ENCODE data around the gene SHISA6.

SHISA6 gene

DNA sequence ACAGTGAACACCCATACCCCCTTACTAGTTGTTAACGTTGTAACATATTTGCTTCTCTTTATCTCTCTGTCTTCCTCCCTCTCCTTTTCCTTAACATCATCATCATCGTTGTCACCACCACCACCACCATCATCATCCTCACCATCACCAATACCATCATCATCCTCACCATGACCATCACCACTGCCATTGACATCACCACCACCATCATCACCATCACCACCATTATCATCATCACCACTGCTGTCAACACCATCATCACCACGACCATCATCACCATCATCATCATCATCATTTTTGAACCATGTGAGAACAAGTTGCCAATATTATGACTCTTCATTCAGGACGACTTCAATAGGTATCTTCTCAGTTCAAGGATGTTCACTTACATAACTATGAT lies 35.5 kb downstream of the SHISA6 start:
- Histone ChIP-seq H3K4me3 (no peak overlapping the region), H3K27ac (no peak overlapping the region)
- TF ChIP-seq, protein P1, sequence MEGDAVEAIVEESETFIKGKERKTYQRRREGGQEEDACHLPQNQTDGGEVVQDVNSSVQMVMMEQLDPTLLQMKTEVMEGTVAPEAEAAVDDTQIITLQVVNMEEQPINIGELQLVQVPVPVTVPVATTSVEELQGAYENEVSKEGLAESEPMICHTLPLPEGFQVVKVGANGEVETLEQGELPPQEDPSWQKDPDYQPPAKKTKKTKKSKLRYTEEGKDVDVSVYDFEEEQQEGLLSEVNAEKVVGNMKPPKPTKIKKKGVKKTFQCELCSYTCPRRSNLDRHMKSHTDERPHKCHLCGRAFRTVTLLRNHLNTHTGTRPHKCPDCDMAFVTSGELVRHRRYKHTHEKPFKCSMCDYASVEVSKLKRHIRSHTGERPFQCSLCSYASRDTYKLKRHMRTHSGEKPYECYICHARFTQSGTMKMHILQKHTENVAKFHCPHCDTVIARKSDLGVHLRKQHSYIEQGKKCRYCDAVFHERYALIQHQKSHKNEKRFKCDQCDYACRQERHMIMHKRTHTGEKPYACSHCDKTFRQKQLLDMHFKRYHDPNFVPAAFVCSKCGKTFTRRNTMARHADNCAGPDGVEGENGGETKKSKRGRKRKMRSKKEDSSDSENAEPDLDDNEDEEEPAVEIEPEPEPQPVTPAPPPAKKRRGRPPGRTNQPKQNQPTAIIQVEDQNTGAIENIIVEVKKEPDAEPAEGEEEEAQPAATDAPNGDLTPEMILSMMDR (IDR thresholded peaks at IDR 0.05), result no peak
- DNase-seq (ENCODE audit: low spot score), result peak; percentile 24

DNA sequence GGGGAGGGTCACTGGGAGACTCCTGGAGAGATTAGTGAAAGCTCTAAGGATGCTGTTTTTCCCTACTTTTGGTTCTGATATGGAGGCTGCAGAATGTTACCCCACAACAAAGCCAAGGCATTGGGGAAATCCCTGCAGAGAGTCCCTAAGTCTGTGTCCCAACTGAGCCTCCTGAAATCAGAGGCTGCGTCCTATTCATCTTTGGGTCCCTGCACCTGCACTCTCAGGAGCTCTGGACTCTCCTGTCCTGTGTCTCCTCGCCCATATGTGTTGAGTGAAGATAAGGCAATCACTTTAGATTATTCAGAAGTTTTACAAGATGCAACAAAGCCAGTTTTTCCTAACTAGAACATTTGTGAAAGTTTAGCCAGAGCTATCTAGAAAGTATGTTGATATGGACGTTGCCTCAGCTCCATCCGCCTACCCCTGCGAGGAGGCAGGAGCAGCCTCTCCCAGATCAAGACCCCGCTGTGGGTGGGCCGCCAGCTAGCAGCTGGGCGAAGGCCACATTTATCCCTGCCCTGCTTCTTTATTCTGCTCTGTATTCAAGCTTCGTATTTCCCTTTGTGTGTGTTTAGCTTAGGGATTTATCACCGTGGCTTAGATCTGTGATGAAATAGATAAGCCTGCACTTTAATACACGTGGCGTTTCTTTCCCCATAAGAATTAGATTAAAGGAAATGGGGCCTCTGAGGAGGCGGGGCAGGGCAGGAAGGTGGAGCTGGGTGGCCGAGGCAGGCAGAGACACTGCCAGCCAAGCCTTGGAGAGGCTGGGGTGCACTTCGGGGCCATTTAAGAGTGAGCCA lies 37.4 kb downstream of the SHISA6 start:
- H3K27ac ChIP-seq, result no peak overlapping the region
- peak; percentile 57 for DNase-seq (ENCODE audit: low spot score)
- TF ChIP-seq, protein P1 (IDR thresholded peaks at IDR 0.05), result no peak
- no peak overlapping the region for H3K4me3 ChIP-seq

DNA sequence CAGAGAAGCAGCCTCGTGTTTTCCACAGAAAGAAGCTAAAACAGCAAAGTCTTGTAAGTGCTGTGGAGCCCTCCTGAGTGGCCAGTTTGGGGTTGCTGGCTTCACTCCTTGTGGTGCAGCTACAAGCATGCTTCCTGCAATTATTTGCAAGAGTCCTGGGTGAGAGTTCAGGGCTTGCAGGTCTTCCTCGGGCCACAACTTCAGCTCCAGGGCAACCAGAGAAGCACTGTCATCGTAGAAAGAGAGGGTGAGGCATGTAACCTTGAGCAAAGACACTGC lies 37.9 kb downstream of the SHISA6 start:
- DNase-seq (ENCODE audit: low spot score), result peak; percentile 35
- H3K4me3 ChIP-seq, result no peak overlapping the region
- no peak overlapping the region for H3K27ac ChIP-seq
- TF ChIP-seq, protein P1 (IDR thresholded peaks at IDR 0.05), result no peak

DNA sequence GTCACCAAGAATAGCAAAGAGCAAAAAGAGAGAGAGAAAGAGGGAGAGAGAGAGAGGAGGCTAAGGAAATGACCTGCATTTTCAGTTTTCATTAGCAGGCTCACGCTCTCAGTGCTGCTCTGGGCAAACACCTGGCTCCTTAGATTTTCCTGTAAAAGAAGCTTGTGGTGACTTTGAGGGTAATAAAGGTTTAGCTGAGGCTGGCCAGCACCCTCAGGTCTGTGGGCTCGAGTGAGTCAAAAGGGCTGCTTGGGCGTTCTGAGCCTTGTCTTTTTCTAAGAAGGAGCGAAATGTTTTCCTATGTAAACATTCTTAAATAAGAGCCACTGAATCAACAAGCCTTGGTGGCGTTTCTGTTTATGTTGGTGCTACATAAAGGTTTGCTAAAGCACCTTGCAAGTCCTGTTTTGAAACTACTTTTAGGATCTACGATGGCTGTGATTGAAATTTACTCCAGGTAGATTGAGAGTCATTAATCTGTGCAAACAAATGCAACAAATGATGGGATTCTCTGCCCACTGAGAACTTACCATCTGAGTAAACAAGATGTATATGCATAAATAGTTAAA lies 38.8 kb downstream of the SHISA6 start:
- TF ChIP-seq, protein P1 (IDR thresholded peaks at IDR 0.05), result no peak
- DNase-seq (ENCODE audit: low spot score), result no peak
- Histone ChIP-seq H3K4me3 (no peak overlapping the region), H3K27ac (no peak overlapping the region)

DNA sequence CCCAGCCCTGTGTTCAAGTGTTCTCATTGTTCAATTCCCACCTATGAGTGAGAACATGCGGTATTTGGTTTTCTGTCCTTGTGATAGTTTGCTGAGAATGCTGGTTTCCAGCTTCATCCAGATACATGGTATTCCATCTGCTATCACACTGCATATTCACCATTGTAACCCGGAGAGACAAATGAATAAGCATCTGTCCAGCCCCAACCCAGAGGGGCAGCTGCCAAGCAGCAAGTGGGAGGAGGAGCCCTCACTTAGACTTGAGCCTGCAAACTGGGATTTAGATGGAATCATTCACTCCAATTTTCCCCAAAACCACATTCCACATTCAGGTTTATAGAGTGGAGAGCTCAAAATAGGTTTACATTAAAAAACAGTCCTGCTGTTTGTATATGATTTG lies 41.6 kb downstream of the SHISA6 start:
- Histone ChIP-seq H3K27ac (no peak overlapping the region), H3K4me3 (no peak overlapping the region)
- TF ChIP-seq, protein P1 (IDR thresholded peaks at IDR 0.05), result no peak
- peak; percentile 50 for DNase-seq (ENCODE audit: low spot score)

DNA sequence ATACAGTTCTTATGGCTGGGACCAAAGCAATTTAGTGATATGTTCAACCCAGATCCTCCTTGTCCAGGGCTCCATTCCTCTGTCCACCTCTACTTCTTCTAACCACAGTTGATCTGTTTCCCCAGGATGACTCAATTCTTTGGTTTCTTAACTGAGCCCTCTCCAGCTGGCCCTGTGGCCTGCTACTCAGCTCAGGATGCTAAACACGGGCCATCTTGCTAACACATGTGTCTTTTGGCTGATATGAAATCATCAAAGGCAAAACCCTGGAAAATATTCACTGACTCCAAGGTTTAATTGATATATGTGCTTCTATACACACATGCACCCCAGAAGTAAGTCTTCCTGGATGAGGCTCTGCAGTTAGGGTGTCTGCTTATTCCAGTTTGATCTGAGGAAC lies 43.8 kb downstream of the SHISA6 start:
- Histone ChIP-seq H3K27ac (no peak overlapping the region), H3K4me3 (no peak overlapping the region)
- TF ChIP-seq, protein P1 (IDR thresholded peaks at IDR 0.05), result no peak
- DNase-seq (ENCODE audit: low spot score), result peak; percentile 43

DNA sequence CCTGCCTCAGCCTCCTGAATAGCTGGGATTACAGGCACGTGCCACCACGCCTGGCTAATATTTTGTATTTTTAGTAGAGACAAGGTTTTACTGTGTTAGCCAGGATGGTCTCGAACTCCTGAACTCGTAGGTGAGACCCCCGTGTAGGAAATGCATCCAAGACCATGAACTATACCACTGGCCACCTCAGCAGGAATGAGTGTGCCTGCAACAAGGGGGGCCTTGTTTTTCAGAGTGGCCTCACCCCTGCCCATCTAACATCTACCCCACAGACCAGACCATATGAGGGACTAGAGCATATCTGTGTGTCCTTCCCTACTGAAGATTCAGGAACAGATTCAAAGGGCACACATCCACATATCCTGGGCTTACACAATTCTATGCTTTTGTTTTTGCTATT lies 44.9 kb downstream of the SHISA6 start:
- Histone ChIP-seq H3K4me3 (no peak overlapping the region), H3K27ac (no peak overlapping the region)
- peak; percentile 70 for DNase-seq (ENCODE audit: low spot score)
- TF ChIP-seq, protein P1 (IDR thresholded peaks at IDR 0.05), result no peak
